Osteoblast (primary cell): Measurements from ENCODE around the gene RSPRY1. TPM values are rescaled to one million over a fixed set of nuclear protein-coding genes. Genes with fewer than 3 reads are reported as not detected.
A peak's percentile ranks its signal among the peaks of the same experiment; 100 is the strongest.
"Not testable (repeated sequence)": the region's sequence is repeated elsewhere in the genome, so short reads cannot be mapped to it uniquely, and the experiment has no call there.

Experiments
- DNase-seq: peaks from one replicate; pipeline ENCODE4 v3.0.0; 2011; ENCODE audit warnings: low spot score, mixed read lengths; ENCODE audit not compliant: insufficient read length; ENCODE audit errors: missing footprints
- H2AFZ ChIP-seq: 2 replicates; pipeline ENCODE4 v1.6.0; 2011; ENCODE audit warnings: mild to moderate bottlenecking, low read length
- H3K27ac ChIP-seq: 2 replicates; pipeline ENCODE4 v1.5.1; 2011; ENCODE audit warnings: mild to moderate bottlenecking, low read depth, low read length, moderate library complexity
- H3K27me3 ChIP-seq: 2 replicates; pipeline ENCODE4 v1.6.0; 2012; ENCODE audit warnings: mild to moderate bottlenecking, control low read depth, inconsistent platforms, low read length, moderate library complexity; ENCODE audit not compliant: insufficient read depth
- H3K36me3 ChIP-seq: 2 replicates; pipeline ENCODE4 v1.5.1; 2011; ENCODE audit warnings: mild to moderate bottlenecking, low read length, control low read depth, moderate library complexity; ENCODE audit not compliant: insufficient read depth
- H3K4me1 ChIP-seq: 2 replicates; pipeline ENCODE4 v1.5.1; 2011; ENCODE audit warnings: mild to moderate bottlenecking, low read length, control low read depth, moderate library complexity; ENCODE audit not compliant: insufficient read depth
- H3K4me2 ChIP-seq: 2 replicates; pipeline ENCODE4 v1.6.0; 2011; ENCODE audit warnings: mild to moderate bottlenecking, low read length; ENCODE audit not compliant: insufficient read depth
- H3K4me3 ChIP-seq: fragments of 200-600 bp; sonication (generic); 3 replicates; pipeline ENCODE4 v1.5.1; 2012; ENCODE audit warnings: mild to moderate bottlenecking, low read length, inconsistent platforms; ENCODE audit not compliant: insufficient read depth
- H3K79me2 ChIP-seq: 2 replicates; pipeline ENCODE4 v1.6.0; 2012; ENCODE audit warnings: mild to moderate bottlenecking, low read length, control low read depth, inconsistent platforms; ENCODE audit not compliant: insufficient read depth
- H3K9me3 ChIP-seq: 2 replicates; pipeline ENCODE4 v1.5.1; 2011; ENCODE audit warnings: low read depth, low read length, control low read depth
- H4K20me1 ChIP-seq: 2 replicates; pipeline ENCODE4 v1.6.0; 2012; ENCODE audit warnings: mild to moderate bottlenecking, low read length, control low read depth; ENCODE audit not compliant: insufficient read depth
- CTCF ChIP-seq: IDR thresholded peaks from 2 replicates; pipeline ENCODE4 v1.5.1; 2011; ENCODE audit warnings: mild to moderate bottlenecking, low read depth, low read length, moderate library complexity; ENCODE audit errors: extremely low read depth
- total RNA-seq: library from RNA; depleted of rRNA; stranded (reverse); fragments of >200 nt; gene quantifications from 2 replicates; pipeline ENCODE4 v1.2.3, GENCODE V29; 2012

The RSPRY1 gene
- total RNA-seq, 1 donor, result 57.2 TPM

GRCh38 chr16:57185446-57185944 lies 634 bp upstream of the RSPRY1 start:
- Histone ChIP-seq H3K4me2 (peak overlapping the region; percentile 99), H4K20me1 (no peaks in the 10 kb centered on the region), H3K79me2 (peaks cover 94% of the 10 kb centered on the region), H3K36me3 (no peaks in the 10 kb centered on the region), H3K27me3 (no peaks in the 10 kb centered on the region), H3K4me3 (peak overlapping the region; percentile 85), H2AFZ (peak overlapping the region; percentile 90), H3K27ac (peak overlapping the region; percentile 89), H3K9me3 (no peaks in the 10 kb centered on the region), H3K4me1 (peaks cover 17% of the 10 kb centered on the region)
- no peak for DNase-seq
- TF ChIP-seq CTCF, result no peak

GRCh38 chr16:57186872-57187854 lies 1.0 kb downstream of the RSPRY1 start:
- peak overlapping the region; percentile 85 for H3K4me3 ChIP-seq
- peak overlapping the region; percentile 95 for H3K4me2 ChIP-seq
- H4K20me1 ChIP-seq, result peaks cover 3% of the 10 kb centered on the region
- H3K27me3 ChIP-seq, result no peaks in the 10 kb centered on the region
- H3K36me3 ChIP-seq, result no peaks in the 10 kb centered on the region
- H2AFZ ChIP-seq, result peak overlapping the region; percentile 76
- H3K9me3 ChIP-seq, result no peaks in the 10 kb centered on the region
- no peak for TF ChIP-seq CTCF
- DNase-seq, result peak; percentile 69
- peaks cover 94% of the 10 kb centered on the region for H3K79me2 ChIP-seq
- H3K27ac ChIP-seq, result peak overlapping the region; percentile 86
- H3K4me1 ChIP-seq, result peaks cover 34% of the 10 kb centered on the region

GRCh38 chr16:57187902-57188710 lies 2.0 kb downstream of the RSPRY1 start:
- H3K4me3 ChIP-seq, result peak overlapping the region; percentile 85
- H3K27ac ChIP-seq, result peak overlapping the region; percentile 86
- peak overlapping the region; percentile 95 for H3K4me2 ChIP-seq
- DNase-seq, H3K36me3 ChIP-seq, H2AFZ ChIP-seq, H3K9me3 ChIP-seq, H4K20me1 ChIP-seq, H3K27me3 ChIP-seq: not testable (repeated sequence)
- H3K79me2 ChIP-seq, result peaks cover 95% of the 10 kb centered on the region
- peaks cover 43% of the 10 kb centered on the region for H3K4me1 ChIP-seq

GRCh38 chr16:57188711-57189002 lies 2.5 kb downstream of the RSPRY1 start:
- Histone ChIP-seq H3K27ac (no peak overlapping the region), H3K79me2 (peaks cover 95% of the 10 kb centered on the region), H3K9me3 (no peaks in the 10 kb centered on the region), H3K4me1 (peaks cover 49% of the 10 kb centered on the region), H3K27me3 (no peaks in the 10 kb centered on the region), H3K36me3 (no peaks in the 10 kb centered on the region), H3K4me3 (no peak overlapping the region), H2AFZ (no peak overlapping the region), H3K4me2 (peak overlapping the region; percentile 95), H4K20me1 (peaks cover 3% of the 10 kb centered on the region)
- no peak for TF ChIP-seq CTCF
- DNase-seq, result no peak

- not testable (repeated sequence) for DNase-seq, H3K4me2 ChIP-seq, H3K27me3 ChIP-seq, H3K9me3 ChIP-seq, H2AFZ ChIP-seq, H3K36me3 ChIP-seq, H3K4me3 ChIP-seq, H4K20me1 ChIP-seq, H3K27ac ChIP-seq
- Histone ChIP-seq H3K4me1 (peaks cover 55% of the 10 kb centered on the region), H3K79me2 (peaks cover 89% of the 10 kb centered on the region)
Observed at GRCh38 chr16:57189527-57189926, 3.4 kb downstream of the RSPRY1 start.
